Breast epithelium (tissue), 4 donors: ENCODE results near the gene TPSD1. TPM values are rescaled to one million over a fixed set of nuclear protein-coding genes. Genes with fewer than 3 reads are reported as not detected.
A peak's percentile ranks its signal among the peaks of the same experiment; 100 is the strongest.
"Not testable (repeated sequence)": the region's sequence is repeated elsewhere in the genome, so short reads cannot be mapped to it uniquely, and the experiment has no call there.

Experiments
- DNase-seq, 2 donors: peaks; one replicate each; pipeline ENCODE4 v3.0.0-alpha.2; 2019; ENCODE audit warnings: low spot score in 2 of 2
- H3K27ac ChIP-seq, 2 donors: fragments of 200-600 bp; sonication (generic) in 1 of 2; one replicate each; pipeline ENCODE4 v1.5.1; 2016 to 2019; ENCODE audit warnings: mild to moderate bottlenecking in 1 of 2
- H3K27me3 ChIP-seq, 2 donors: fragments of 200-600 bp; sonication (generic) in 1 of 2; one replicate each; pipeline versions ENCODE4 v1.5.1 to v1.6.0; 2017 to 2019; ENCODE audit warnings: control low read depth in 1 of 2, mild to moderate bottlenecking in 1 of 2
- H3K36me3 ChIP-seq: fragments of 200-600 bp; one replicate; pipeline ENCODE4 v1.5.1; 2019
- H3K4me1 ChIP-seq, 2 donors: fragments of 200-600 bp; sonication (generic); one replicate each; pipeline ENCODE4 v1.5.1; 2016 to 2019; ENCODE audit warnings: control low read depth in 1 of 2
- H3K4me3 ChIP-seq, 3 donors: fragments of 200-600 bp; sonication (generic); 1 replicate in 2 of 3; 2 replicates in 1 of 3; pipeline ENCODE4 v1.5.1; 2016 to 2019; ENCODE audit warnings: mild to moderate bottlenecking in 3 of 3, moderate library complexity in 2 of 3
- H3K9me3 ChIP-seq, 2 donors: fragments of 200-600 bp; sonication (generic) in 1 of 2; one replicate each; pipeline ENCODE4 v1.5.1; 2016 to 2019; ENCODE audit warnings: control low read depth in 1 of 2
- CTCF ChIP-seq, 3 donors: fragments of 450-650 bp; IDR thresholded peaks; one replicate each; pipeline ENCODE4 v1.5.1; 2016 to 2017; ENCODE audit warnings: antibody characterized with exemption in 3 of 3, mild to moderate bottlenecking in 3 of 3, moderate library complexity in 3 of 3
- POLR2A ChIP-seq: fragments of 450-650 bp; IDR thresholded peaks from one replicate; pipeline ENCODE4 v1.6.1; 2016; ENCODE audit warnings: antibody characterized with exemption, mild to moderate bottlenecking, moderate library complexity
- POLR2AphosphoS5 ChIP-seq, 3 donors: sonication (generic); formaldehyde crosslinking; IDR thresholded peaks; one replicate each; pipeline ENCODE4 v1.6.1; 2017; ENCODE audit warnings: antibody characterized with exemption in 3 of 3
- intact Hi-C: fragments of 100-400 bp; cut with DNase I; formaldehyde crosslinking; loops from one replicate; pipeline ENCODE4 v1.15.1; 2023; ENCODE audit warnings: low total_unique reads
- total RNA-seq, 3 donors: library from RNA; depleted of rRNA; stranded (reverse); fragments of >200 nt; gene quantifications; one replicate each; pipeline ENCODE4 v1.1.0, GENCODE V29; 2016

The TPSD1 gene
- total RNA-seq, 3 donors from 2014 or later = 1.6 to 5.9 (median 2.0) TPM

- no peaks in the 10 kb centered on the region for H3K9me3 ChIP-seq
- DNase-seq = no peak
- H3K4me3 ChIP-seq = no peak overlapping the region
- TF ChIP-seq POLR2A (no peak), POLR2AphosphoS5 (IDR thresholded peaks at IDR 0.05) (no peak), CTCF (IDR thresholded peaks at IDR 0.05) (no peak)
- no peaks in the 10 kb centered on the region for H3K36me3 ChIP-seq
- intact Hi-C loops = no loop called here
- peaks cover under 1 to 22% of the 10 kb centered on the region in 2 donors for H3K27me3 ChIP-seq
- no peak overlapping the region for H3K27ac ChIP-seq
- no peaks in the 10 kb centered on the region for H3K4me1 ChIP-seq
Observed at GRCh38 chr16:1293921-1294656, 38.2 kb downstream of the TPSD1 start.

- Histone ChIP-seq H3K4me3 (no peak overlapping the region), H3K4me1 (no peaks in the 10 kb centered on the region), H3K36me3 (no peaks in the 10 kb centered on the region), H3K9me3 (no peaks in the 10 kb centered on the region), H3K27me3 (peaks cover 0 to 11% of the 10 kb centered on the region in 2 donors), H3K27ac (no peak overlapping the region)
- no peak for DNase-seq
- TF ChIP-seq CTCF (IDR thresholded peaks at IDR 0.05) (no peak), POLR2AphosphoS5 (IDR thresholded peaks at IDR 0.05) (no peak), POLR2A (no peak)
- intact Hi-C loops = no loop called here
Observed at GRCh38 chr16:1295465-1295864, 39.6 kb downstream of the TPSD1 start.

- H3K4me1 ChIP-seq, H3K9me3 ChIP-seq, H3K36me3 ChIP-seq, H3K4me3 ChIP-seq, DNase-seq, H3K27me3 ChIP-seq, intact Hi-C loops: not testable (repeated sequence)
- peak overlapping the region; percentile 89 to 95 for H3K27ac ChIP-seq
Observed at GRCh38 chr16:1296688-1297017, 40.8 kb downstream of the TPSD1 start.

GRCh38 chr16:1297018-1297696 lies 41.3 kb downstream of the TPSD1 start:
- no peak overlapping the region for H3K4me3 ChIP-seq

GRCh38 chr16:1298406-1298805 lies 42.5 kb downstream of the TPSD1 start:
- no peak for DNase-seq
- Histone ChIP-seq H3K9me3 (no peaks in the 10 kb centered on the region), H3K27me3 (no peaks in the 10 kb centered on the region), H3K27ac (peak overlapping the region; percentile 89 to 95), H3K4me3 (peak overlapping the region in 2 of 3 donors; percentile 40 to 62), H3K4me1 (no peaks in the 10 kb centered on the region), H3K36me3 (no peaks in the 10 kb centered on the region)
- intact Hi-C loops = no loop called here
- no peak for TF ChIP-seq CTCF (IDR thresholded peaks at IDR 0.05)
- no peak for TF ChIP-seq POLR2A
- TF ChIP-seq POLR2AphosphoS5 (IDR thresholded peaks at IDR 0.05) = no peak

More at GRCh38 chr16:1297018-1297696, 41.3 kb downstream of the TPSD1 start:
- H3K27me3 ChIP-seq = no peaks in the 10 kb centered on the region
- peak overlapping the region; percentile 89 to 95 for H3K27ac ChIP-seq
- no peaks in the 10 kb centered on the region for H3K4me1 ChIP-seq
- H3K36me3 ChIP-seq = no peaks in the 10 kb centered on the region
- no peaks in the 10 kb centered on the region for H3K9me3 ChIP-seq
- intact Hi-C loops = no loop called here
- TF ChIP-seq CTCF (IDR thresholded peaks at IDR 0.05) (no peak), POLR2A (no peak), POLR2AphosphoS5 (IDR thresholded peaks at IDR 0.05) (peak in 1 of 3 donors; percentile 73)
- DNase-seq = peak in 1 of 2 donors; percentile 80
